Upper lobe of right lung (tissue), 1 donor: ENCODE results near the gene TMEM208. TPM values are rescaled to one million over a fixed set of nuclear protein-coding genes. Genes with fewer than 3 reads are reported as not detected.

Experiments
- ATAC-seq: fragments of 200-7000 bp; cut with Tn5 transposase; one replicate; pipeline ENCODE4 v1.9.1; 2020; ENCODE audit warnings: mild to moderate bottlenecking, moderate library complexity
- DNase-seq: peaks from one replicate; pipeline ENCODE4 v3.0.0-alpha.2; 2020
- H3K27ac ChIP-seq: fragments of 200-600 bp; one replicate; pipeline ENCODE4 v1.8.0; 2022
- H3K27me3 ChIP-seq: fragments of 200-600 bp; one replicate; pipeline ENCODE4 v1.8.0; 2022; ENCODE audit warnings: mild to moderate bottlenecking
- H3K36me3 ChIP-seq: fragments of 200-600 bp; one replicate; pipeline ENCODE4 v1.8.0; 2022
- H3K4me1 ChIP-seq: fragments of 200-600 bp; one replicate; pipeline ENCODE4 v1.8.0; 2022
- H3K4me3 ChIP-seq: fragments of 200-600 bp; one replicate; pipeline ENCODE4 v1.8.0; 2022; ENCODE audit warnings: mild to moderate bottlenecking
- H3K9me3 ChIP-seq: fragments of 200-600 bp; one replicate; pipeline ENCODE4 v1.8.0; 2022
- CTCF ChIP-seq: fragments of 200-600 bp; IDR thresholded peaks from one replicate; pipeline ENCODE4 v1.8.0; 2022; ENCODE audit warnings: antibody characterized with exemption
- intact Hi-C: fragments of 100-400 bp; cut with DNase I; formaldehyde crosslinking; loops from one replicate; pipeline ENCODE4 v1.11.0; 2022
- total RNA-seq: library from RNA; stranded (reverse); fragmentation: NEBNext Ultra II Directional; extraction: Animal tissue kit (Norgen Biotek cat#: 25700); gene quantifications from one replicate; pipeline ENCODE4 v1.2.1, GENCODE V29; 2021
- donor health status: DM: no; HTN: yes; CAD: no; lungs with severe emphysema.

TMEM208 gene
- total RNA-seq, 1 donor from 2014 or later, result 39.3 TPM

GRCh38 chr16:67248401-67249177 lies 21.7 kb downstream of the TMEM208 start, which contains the start of gene SLC9A5:
Gene SLC9A5 (plus strand): TSS chr16:67248979. CDS start chr16:67249015, 36 bp downstream.
- intact Hi-C loops, result no loop called here
- H3K36me3 ChIP-seq, result no peaks in the 10 kb centered on the region
- H3K27me3 ChIP-seq, result no peaks in the 10 kb centered on the region
- ATAC-seq, result no peak
- no peaks in the 10 kb centered on the region for H3K9me3 ChIP-seq
- H3K4me1 ChIP-seq, result peaks cover 33% of the 10 kb centered on the region
- peak within 1 kb of the TSS; percentile 11 for H3K27ac ChIP-seq
- peak; percentile 74 for DNase-seq
- peak within 1 kb of the TSS; percentile 70 for H3K4me3 ChIP-seq
- TF ChIP-seq CTCF, result peak; percentile 16

GRCh38 chr16:67249178-67250044 lies 22.5 kb downstream of the TMEM208 start:
- H3K27me3 ChIP-seq, result no peaks in the 10 kb centered on the region
- no peaks in the 10 kb centered on the region for H3K9me3 ChIP-seq
- no peaks in the 10 kb centered on the region for H3K36me3 ChIP-seq
- peak overlapping the region; percentile 70 for H3K4me3 ChIP-seq
- intact Hi-C loops, result no loop called here
- no peak for ATAC-seq
- TF ChIP-seq CTCF, result peak; percentile 1
- peaks cover 25% of the 10 kb centered on the region for H3K4me1 ChIP-seq
- DNase-seq, result no peak
- H3K27ac ChIP-seq, result no peak overlapping the region

GRCh38 chr16:67250045-67250327 lies 23.1 kb downstream of the TMEM208 start:
- DNase-seq (no peak), ATAC-seq (no peak)
- peaks cover 19% of the 10 kb centered on the region for H3K4me1 ChIP-seq
- no peaks in the 10 kb centered on the region for H3K36me3 ChIP-seq
- intact Hi-C loops, result no loop called here
- H3K4me3 ChIP-seq, result no peak overlapping the region
- no peak for TF ChIP-seq CTCF
- H3K27ac ChIP-seq, result no peak overlapping the region
- no peaks in the 10 kb centered on the region for H3K27me3 ChIP-seq
- H3K9me3 ChIP-seq, result no peaks in the 10 kb centered on the region

GRCh38 chr16:67252609-67253497 lies 25.9 kb downstream of the TMEM208 start:
- Histone ChIP-seq H3K27ac (no peak overlapping the region), H3K9me3 (no peaks in the 10 kb centered on the region), H3K4me3 (no peak overlapping the region), H3K27me3 (no peaks in the 10 kb centered on the region), H3K36me3 (no peaks in the 10 kb centered on the region), H3K4me1 (peaks cover 5% of the 10 kb centered on the region)
- intact Hi-C loops, result no loop called here
- no peak for ATAC-seq
- TF ChIP-seq CTCF, result no peak
- no peak for DNase-seq

GRCh38 chr16:67254801-67255552 lies 28.0 kb downstream of the TMEM208 start:
- H3K4me1 ChIP-seq, result no peaks in the 10 kb centered on the region
- no peak overlapping the region for H3K27ac ChIP-seq
- H3K4me3 ChIP-seq, result no peak overlapping the region
- no peaks in the 10 kb centered on the region for H3K27me3 ChIP-seq
- ATAC-seq (no peak), DNase-seq (no peak)
- H3K9me3 ChIP-seq, result no peaks in the 10 kb centered on the region
- no peak for TF ChIP-seq CTCF
- no peaks in the 10 kb centered on the region for H3K36me3 ChIP-seq
- intact Hi-C loops, result no loop called here
